Measurements from ENCODE around the gene PTPRN2.
"Not testable (repeated sequence)": the region's sequence is repeated elsewhere in the genome, so short reads cannot be mapped to it uniquely, and the experiment has no call there.

Gene PTPRN2

DNA sequence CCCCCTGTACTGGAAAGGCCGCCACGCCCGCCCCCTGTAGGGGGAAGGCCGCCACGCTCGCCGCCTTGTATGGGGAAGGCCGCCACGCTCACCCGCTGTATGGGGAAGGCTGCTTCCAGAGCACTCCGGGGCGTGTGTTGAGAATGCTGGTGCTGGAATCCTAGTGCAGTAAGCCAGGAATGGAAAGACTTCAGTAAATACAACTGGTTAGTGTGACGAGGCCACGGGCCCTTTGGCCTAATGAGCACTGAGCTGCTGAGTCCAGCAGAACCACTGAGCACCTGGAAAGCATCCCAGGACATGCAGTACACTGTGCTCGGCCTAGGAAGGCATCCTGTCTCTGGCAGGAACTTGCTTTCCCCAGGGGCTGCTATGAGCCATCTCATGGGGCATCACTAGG lies 398.9 kb downstream of the PTPRN2 start:
- DNase-seq: no peak

- no peak for DNase-seq
Observed at GRCh38 chr7:158187694-158187994, 400.0 kb downstream of the PTPRN2 start.

DNA sequence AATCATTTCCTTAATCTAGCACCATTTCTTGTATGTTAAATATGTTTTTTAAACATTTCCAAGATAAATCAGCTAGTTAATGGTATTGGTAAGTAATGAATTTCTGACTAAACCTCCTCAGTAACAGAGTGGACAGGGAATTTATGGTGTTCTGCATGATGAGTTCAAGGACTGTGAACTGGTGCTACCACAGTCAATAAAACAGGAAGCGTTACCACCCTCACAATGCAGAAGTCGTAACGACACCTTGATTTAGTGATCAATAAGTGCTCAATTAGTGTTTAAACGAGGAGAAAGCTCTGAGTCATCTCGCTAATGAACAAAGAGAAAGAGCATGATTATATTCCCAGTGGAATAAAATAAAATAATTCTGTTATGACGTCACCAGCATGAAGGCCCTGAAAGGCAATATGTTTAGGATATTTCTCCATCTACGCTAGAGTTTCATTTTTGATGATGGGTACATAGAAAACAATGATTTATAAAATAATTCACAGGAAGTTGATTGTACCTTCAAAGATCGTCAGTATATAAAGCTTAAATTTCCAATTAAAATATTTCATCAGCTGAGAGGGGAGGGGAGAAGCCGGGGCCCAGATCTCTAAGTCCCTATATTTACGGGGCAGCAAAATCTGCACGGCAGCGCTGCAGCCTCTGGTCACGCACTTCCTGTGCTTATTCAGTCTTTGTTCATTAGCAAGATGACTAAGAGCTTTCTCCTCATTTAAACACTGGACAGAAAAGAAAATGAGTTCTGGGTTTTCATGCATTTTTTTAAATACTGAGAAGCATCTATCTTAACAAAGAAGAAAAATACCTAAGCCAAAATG lies 400.5 kb downstream of the PTPRN2 start:
- DNase-seq: peak; percentile 11

GRCh38 chr7:158186406-158186805 lies 401.2 kb downstream of the PTPRN2 start:
- no peak for DNase-seq

DNA sequence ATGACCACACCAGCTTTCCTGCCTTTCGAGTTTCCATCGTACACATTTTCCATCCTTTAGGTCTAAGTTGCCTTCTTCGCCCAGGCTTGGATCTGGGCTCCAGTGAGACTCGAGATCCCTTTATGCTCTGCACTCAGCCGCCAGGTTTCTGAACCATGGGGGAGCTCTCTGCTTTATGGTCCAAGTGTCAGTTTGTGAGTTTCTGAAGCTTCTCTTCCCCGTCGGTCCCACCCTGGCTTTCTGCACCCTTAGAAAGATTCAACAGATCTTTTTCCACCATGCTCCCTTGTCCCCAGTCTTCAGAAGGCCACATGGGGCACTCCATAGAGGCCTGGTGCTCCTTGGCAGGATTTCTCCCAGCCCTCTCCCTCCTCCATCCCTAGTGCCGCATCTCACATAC lies 402.0 kb downstream of the PTPRN2 start:
- DNase-seq: no peak

GRCh38 chr7:158183431-158183830 lies 404.2 kb downstream of the PTPRN2 start:
- DNase-seq: no peak

DNA sequence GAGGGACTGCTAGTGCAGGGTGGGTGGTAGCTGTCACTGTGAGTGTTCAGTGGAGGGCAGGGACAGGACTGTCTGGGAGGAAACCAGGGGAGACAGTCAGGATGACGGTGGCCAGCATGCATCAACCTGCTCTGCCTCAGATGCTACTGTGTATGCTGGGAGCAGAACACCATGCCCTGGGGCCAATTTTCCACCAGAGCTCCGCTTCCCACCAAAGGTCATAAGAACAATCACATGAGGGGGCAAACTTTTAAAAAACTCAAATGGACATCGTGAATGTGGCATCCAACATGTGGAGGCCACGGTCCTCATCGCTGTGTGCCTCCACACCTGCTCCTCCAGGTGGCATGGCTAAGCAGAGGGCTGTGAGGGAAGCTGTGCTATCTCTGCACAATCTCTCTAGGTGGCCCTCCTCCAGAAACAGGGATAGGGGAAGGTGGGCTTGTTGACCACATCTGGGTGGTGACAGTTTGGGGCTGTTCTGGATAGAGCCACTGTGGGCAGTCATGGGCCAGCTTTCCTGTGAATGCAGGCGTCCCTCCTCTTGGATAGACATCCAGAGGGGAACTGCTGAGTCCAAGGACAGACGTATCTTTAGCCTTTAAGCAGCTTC lies 411.0 kb downstream of the PTPRN2 start:
- DNase-seq: no peak

- DNase-seq: no peak
Observed at GRCh38 chr7:158175779-158176178, 411.8 kb downstream of the PTPRN2 start.

- DNase-seq: no peak
Observed at GRCh38 chr7:158174947-158175346, 412.7 kb downstream of the PTPRN2 start.

- no peak for DNase-seq
Observed at GRCh38 chr7:158167373-158167772, 420.2 kb downstream of the PTPRN2 start.

GRCh38 chr7:158166386-158167340 lies 421.0 kb downstream of the PTPRN2 start:
- DNase-seq: no peak

DNA sequence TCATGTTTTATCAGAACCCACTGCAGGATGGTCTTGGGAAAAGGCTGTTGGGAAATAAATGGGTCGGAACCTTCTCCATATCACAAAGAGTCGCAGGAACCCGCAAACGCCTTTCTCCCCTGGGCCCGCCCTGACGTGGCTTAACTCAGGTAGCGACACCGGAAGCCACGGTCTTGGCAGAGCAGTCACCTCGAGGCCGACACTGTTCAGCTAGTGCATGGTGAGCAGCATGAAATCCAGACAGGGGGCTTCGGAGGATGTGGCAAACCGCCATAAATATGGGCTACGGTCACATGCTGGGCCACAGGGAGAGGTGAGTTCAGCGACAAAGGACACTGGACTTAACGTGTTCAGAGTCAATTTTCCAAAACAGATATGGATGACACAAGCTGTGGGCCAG lies 421.9 kb downstream of the PTPRN2 start:
- DNase-seq: no peak

DNA sequence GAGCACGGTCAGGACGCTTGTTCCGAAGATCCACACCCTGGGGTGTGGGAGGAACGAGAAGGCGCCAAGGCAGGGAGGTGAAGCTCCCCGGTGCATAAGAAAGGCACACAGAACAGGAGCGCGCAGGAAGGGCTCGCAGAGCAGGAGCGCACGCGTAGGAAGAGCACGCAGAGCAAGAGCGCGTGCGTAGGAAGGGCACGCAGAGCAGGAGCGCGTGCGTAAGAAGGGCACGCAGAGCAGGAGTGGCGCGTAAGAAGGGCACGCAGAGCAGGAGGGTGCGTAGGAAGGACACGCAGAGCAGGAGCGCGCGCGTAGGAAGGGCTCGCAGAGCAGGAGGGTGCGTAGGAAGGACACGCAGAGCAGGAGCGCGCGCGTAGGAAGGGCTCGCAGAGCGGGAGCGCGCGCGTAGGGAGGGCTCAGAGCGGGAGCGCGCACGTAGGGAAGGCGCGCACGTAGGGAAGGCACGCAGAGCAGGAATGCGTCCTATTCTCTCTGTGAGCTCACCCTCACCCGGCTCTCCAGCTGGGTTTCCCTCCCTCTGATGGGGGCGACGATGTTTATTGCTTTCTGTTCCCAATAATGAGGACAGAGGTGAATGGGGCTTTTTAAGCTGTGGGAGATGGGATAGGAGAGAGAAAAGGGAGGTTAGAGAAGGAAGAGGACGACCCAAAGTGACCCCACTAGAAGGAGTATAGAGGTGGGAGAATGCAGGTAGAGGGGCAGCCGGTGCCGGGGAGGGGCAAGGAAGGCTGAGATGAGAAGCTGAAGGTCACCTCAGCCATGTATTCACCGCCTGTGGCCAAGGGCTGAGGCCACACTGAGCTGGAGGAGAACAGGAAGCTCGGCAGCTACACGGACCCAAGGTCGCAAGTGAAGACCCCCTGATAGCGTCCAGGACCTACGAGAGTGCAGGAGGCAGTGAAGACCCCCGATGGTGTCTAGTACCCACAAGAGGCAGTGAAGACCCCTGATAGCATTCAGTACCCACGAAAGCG lies 423.2 kb downstream of the PTPRN2 start:
- no peak for DNase-seq

GRCh38 chr7:158161194-158161593 lies 426.4 kb downstream of the PTPRN2 start:
- DNase-seq: no peak

DNA sequence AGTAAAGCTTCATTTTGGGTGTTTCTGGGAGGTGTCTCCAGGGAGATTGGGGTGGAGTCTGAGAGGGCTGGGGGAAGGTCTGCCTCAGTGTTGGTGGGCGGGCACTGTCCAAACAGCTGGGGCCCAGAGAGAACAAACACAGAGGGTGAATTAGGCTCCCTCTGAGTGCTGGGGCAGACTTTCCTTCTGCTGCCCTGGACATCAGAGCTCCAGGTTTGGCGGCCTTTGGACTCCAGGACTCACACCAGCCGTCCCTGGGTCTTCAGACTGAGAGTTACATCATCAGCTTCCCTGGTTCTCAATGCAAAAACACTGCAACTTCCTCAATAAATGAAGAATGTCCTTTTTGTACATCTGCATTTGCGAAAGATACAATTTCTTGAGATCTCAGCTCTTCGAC lies 427.4 kb downstream of the PTPRN2 start:
- DNase-seq: no peak

GRCh38 chr7:158157460-158157859 lies 430.2 kb downstream of the PTPRN2 start:
- no peak for DNase-seq

GRCh38 chr7:158151273-158151672 lies 436.4 kb downstream of the PTPRN2 start:
- DNase-seq: not testable (repeated sequence)

- DNase-seq: no peak
Observed at GRCh38 chr7:158150234-158150633, 437.4 kb downstream of the PTPRN2 start.

GRCh38 chr7:158147431-158147830 lies 440.2 kb downstream of the PTPRN2 start:
- DNase-seq: not testable (repeated sequence)

DNA sequence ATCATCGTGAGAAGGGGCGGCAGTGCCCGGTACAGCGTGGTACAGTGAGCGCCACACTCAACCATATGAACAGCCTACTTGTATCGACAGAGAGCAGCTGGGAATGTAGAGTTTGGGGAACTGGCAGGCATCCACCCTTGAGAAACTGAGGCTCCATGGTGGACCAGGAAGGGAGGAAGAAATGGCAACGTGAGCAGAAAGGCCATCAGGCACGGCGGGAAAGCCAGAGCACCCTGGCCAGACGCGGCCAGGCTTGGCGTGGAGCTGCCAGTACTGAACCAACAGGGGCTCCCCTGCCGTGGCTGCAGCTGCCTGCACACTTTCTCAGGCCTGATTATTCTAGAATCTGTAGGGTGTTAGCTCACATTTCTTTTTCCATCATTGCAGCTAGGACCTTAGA lies 442.3 kb downstream of the PTPRN2 start:
- no peak for DNase-seq

DNA sequence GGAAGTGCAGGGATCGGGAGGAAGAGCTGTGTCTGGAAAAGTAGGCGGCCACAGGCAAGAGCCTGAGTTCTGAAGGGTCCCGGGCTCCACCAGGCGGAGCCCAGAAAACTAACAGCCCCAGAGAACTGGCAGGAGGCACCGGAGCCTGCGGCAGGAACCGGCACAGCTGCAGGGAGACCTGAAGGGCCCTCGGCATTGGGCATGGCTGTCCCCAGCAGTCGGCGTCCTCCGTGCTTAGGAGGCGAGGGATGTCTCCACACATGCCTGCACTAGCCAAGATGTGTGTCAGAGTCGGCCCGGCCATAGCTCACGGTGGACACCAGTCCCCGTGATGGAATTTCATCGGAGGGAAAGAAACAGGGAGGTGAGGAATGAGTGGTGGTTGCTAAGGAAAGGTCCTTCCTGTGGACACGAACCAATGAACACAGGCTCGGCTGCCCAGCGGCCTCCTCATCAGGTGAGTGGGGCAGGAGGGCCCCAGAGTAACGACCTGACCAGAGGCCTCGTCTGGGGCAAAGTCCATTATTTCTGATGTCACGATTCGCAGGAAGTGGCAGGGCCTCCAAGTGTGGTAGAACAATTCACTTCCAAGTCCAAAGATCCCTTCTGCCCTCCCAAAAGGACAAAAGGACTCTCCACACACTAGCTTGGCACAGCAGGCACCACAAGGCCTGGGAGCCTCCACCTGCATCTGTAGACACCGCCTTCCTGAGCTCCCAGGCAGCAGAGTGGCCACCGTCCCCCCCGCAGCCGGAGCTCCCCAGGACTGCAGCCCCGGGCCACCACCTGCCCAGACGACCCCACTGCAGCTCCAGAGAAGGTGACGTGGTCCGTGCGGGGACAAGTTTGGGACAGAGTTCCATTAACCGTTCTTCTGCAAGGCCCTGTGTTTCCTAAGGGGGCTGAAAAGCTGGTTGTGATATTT lies 444.2 kb downstream of the PTPRN2 start:
- DNase-seq: no peak
